NCI-H446 treated with DMSO at 0.1 percent for 48 hours (cell line): Measurements from ENCODE around the gene FRS2.
"Not testable (repeated sequence)": the region's sequence is repeated elsewhere in the genome, so short reads cannot be mapped to it uniquely, and the experiment has no call there.

Experiments
- DNase-seq: peaks from one replicate; lab custom pipeline; 2025; lab: John Stamatoyannopoulos, UW

FRS2 gene, protein sequence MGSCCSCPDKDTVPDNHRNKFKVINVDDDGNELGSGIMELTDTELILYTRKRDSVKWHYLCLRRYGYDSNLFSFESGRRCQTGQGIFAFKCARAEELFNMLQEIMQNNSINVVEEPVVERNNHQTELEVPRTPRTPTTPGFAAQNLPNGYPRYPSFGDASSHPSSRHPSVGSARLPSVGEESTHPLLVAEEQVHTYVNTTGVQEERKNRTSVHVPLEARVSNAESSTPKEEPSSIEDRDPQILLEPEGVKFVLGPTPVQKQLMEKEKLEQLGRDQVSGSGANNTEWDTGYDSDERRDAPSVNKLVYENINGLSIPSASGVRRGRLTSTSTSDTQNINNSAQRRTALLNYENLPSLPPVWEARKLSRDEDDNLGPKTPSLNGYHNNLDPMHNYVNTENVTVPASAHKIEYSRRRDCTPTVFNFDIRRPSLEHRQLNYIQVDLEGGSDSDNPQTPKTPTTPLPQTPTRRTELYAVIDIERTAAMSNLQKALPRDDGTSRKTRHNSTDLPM

DNA sequence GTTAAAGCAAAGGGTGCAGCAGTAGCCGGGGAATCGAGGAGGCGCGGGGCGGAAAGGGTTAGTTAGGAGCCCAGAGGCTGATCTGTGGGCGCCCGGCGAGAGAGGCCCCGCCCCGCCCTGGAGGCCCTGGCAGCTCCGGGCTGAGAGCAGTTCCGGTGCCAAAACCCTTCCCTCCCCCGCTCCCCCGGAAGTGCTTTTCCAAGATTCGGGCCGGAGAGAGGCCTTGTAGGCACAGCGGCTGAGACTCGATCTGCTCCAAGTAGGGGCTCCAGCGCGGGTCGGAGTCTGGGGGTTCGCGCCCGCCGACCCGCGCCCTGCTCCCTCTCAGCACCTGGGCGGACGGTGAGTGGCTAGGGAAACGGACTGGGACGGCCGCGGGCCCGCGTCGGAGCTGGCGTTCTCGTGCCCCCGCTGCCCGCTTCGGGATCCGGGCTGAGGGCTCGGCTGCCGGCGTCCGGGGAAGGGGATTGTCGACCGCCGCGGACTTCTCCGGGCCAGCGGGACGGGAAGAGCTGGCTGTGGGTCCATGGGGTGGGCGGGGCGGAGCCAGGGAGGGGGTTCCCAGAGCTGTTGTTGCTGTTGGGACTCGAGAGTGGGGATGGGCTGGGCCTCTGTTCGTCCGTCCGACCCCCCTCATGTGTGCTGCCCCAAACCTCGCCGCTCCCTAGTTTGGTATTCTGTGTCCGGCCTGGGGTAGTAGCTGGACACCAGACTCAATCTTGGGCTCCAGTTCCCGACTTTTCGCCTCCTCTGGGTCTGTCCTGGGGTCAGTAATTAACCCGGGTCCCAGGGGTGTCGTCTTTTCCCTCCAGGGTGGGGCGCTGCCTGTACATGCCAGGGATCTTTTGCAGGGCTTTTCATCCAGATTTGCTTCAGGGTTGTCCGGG, at the start of gene FRS2:
TSS of gene FRS2 (plus strand) at position 200 of the 887 bp plus-strand sequence. CDS start 98,643 bp downstream, outside the sequence.
- DNase-seq = peak; percentile 83

DNA sequence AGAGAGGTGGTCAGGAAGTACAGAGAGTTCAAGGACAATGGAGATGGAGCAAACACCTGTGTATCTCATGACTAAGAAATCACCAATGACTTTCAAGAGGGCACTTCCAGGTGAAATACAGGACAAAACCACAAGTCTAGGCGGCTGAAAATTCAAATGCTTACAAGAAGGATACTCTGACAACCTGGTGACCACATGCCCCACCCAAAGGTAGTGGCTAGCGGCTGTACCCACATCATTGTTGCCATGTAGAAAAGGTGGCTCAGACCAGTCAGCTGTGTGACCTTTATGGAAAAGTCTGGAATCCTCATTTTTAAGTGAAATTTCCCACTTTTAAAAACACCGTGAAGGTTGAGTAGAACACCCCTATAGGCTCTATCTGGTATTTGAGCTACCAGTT, 48.6 kb upstream of the FRS2 start:
- DNase-seq = no peak

- DNase-seq = no peak
Measured at GRCh38 chr12:69423037-69423905, 46.9 kb upstream of the FRS2 start.

- DNase-seq = no peak
Measured at GRCh38 chr12:69425417-69425816, 44.8 kb upstream of the FRS2 start.

DNA sequence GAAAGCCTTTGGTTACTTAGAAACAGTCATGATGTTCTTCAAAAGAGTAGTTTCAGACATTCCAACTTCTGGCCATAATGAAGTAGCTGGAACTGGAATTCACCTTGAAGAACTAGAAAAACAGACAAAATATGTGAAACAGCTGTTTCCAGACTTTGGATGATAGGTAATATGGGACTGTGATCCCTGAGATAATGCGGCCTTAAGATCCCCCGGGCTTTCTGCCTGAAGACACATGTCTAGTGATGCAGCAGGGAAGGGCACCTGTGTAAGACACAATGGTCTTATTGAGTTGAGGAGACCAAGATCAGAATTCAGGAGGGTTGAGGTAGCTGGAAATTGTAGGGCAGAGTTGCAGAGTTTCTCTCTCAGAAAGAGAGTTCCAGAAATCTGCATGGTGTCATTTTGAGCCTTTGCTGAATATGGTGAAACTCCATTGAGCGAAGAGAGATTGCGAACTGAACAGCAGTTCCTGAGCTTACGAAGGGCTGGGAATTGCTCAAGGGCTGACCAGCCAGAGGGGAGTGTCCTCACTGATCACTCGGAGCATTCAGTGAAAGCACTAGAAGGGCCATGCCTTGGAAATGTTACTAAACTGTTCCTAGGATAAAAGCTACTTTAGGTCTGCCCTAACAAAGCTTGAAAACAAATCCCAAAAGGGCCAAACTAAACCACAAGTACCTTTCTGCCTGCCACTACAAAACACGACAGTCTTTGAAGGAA, 41.7 kb upstream of the FRS2 start:
- no peak for DNase-seq

- no peak for DNase-seq
Measured at GRCh38 chr12:69430942-69431590, 39.1 kb upstream of the FRS2 start.

- DNase-seq = no peak
Measured at GRCh38 chr12:69431591-69432222, 38.5 kb upstream of the FRS2 start.

DNA sequence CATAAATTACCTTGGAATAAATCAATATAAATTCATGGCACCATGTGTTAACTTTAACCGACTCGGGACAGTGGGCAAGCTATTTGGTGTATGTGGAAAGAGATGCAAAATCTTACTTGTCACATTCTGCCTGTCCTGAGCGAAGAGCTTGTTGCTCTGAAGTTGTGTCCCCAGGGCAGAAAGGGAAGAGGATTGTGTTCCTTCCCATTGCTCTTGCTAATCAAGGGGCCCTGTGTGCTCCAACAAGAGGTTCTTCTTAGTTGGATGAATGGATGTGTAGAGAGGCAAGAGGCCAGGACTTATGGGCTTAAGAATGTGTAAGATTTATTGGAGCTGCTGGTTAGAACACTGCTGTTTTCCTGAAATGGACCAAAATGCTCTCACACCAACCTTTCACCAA, 36.5 kb upstream of the FRS2 start:
- no peak for DNase-seq

DNA sequence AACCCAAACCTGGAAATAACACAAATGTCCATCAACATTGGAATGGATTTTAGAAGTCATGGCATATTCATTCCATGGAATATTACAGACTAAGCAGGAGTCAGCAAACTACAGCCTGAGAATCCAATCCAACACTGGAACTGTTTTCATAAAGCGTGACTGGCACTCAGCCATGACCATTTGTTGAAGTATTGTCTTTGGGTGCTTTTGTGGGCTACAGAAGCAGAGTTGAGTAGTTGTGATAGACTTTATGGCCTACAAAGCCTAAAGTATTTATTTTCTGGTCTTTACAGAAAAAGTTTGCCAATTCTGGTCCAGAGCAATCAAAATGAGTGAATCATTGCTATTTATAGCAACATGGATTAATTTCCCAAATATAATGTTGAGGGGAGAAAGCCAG, 34.5 kb upstream of the FRS2 start:
- DNase-seq = no peak

DNA sequence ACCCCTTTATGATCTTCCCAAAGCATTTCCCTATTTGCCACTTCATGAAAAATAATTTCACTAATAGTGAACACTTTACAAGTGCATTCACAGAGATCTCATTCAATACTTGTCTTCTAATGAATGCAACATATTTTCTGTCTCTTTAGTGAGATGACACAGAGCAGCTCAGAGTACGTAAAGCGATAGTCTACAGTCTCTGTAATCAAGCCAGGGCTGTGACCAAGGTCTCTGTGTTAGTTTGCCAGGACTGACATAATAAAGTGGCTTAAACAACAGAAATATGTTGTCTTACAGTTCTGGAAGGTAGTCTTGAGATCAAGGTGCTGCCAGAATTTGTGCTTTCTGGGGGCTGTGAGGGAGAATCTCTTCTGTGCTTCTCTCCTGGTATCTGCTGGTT, 33.1 kb upstream of the FRS2 start:
- DNase-seq = no peak

GRCh38 chr12:69438539-69438938, 31.6 kb upstream of the FRS2 start:
- no peak for DNase-seq

DNA sequence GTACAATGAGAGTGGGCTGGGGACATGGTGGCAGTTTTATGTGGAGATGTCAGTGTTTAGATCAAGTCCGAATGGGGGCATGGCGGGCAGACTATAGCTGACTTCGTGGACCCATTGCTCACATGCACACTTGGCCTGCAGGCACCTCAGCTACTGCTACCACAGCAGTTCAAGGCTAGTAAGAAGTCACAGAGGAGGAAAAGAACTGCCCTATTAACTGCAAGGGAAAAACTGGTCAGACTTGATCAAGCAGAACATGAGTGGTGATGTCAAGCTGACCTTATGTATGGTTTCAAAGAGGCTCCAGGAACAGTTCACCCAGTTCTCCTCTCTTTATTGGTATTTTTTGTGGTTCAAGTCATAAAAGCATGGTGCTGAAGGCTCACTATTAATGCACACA, 30.2 kb upstream of the FRS2 start:
- no peak for DNase-seq

GRCh38 chr12:69440886-69441285, 29.3 kb upstream of the FRS2 start:
- DNase-seq = no peak

GRCh38 chr12:69442894-69443293, 27.3 kb upstream of the FRS2 start:
- DNase-seq = no peak

DNA sequence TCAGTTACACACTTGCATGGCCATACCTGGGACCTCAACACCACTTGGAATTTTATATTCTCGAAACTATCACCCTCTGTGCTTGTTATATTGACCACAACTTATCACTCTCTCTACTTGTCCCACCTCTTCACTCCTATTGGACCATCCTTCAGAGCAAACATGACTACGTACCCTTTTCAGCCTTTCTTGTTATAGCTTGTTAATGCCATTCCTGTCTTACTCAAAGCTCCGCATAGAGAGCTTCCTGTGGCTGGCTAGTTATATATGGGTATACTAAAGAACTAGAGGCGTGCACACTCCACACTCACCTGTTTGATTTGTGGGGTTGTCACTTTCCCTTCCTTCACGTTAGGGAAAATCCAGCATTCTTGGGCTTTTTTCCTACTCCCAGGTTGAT, 26.3 kb upstream of the FRS2 start:
- DNase-seq = no peak

DNA sequence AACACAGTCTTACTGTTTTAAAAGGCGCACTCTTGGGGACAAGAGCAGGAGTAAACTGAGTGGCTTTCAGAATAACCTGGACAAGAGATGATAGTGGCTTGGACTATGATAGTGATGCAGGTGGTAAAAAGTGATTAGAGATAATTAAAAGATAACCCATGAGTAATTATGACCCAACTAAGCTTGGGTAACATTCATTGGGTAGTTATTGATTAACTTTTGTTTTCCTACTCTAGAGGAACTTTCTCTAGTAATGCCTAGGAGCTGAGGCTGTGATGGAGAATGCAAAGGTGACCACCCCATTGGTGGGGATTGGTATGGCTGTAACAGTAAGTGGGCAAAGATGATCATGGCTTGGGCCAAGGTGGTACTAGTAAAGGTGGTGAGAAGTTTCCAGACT, 22.3 kb upstream of the FRS2 start:
- DNase-seq = no peak

GRCh38 chr12:69452598-69453132, 17.5 kb upstream of the FRS2 start:
- DNase-seq = not testable (repeated sequence)

DNA sequence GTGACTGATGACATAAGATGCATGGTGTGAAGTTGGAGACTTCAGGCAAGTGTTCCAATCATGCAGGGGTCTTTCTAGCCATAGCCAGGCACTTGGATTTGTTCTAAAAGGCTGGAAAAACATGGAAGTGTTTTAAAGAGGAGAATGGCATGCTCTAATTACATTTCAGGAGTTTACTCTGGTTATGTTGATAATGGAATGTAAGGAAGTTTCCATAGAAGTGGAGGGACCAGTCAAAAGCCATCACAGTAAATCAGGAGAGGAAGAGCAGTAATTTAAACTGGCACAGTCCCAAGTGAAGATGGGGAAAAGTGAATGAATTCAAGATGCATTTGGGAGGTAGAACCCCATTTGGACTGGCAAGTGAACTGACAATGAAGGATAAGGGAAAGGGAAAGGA, 13.9 kb upstream of the FRS2 start:
- no peak for DNase-seq

DNA sequence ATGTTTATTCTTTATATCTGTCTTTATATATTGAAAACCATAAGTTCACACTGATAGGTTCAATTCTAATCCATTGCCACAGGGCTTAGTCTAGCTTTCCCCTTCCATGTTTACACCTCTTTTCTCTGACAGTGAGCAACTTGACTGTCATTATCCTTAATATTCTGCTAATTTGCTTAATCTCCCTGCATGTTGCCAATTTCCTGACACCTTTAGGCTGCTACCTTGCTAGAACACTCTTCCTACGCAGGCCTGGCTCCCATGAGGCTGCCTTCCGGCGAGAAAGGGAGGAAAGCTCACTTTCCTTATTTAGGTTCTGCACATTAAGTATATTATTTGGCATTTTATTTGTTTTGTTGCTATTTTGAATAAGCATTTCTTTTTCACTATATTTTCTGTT, 12.8 kb upstream of the FRS2 start:
- no peak for DNase-seq

DNA sequence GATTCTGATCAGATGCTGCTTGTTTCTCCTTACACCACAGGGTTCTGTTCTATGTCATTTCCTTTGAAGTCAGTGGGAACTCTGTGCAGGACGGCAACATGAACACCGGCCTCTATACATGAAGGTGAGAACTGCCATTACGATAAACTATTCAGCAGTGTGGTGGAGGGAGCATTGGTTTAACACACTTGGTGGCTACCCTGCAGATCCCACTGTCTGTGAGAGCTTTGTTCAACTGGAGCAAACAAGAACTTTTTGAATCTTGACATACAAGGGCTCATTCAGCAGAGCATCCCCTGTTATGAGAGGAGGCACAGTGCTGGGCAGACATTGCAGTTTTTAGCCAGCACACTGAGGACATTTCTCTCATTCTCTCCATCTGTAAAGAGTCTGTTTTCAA, 10.7 kb upstream of the FRS2 start:
- no peak for DNase-seq
